HG02870 (cell line): ENCODE measurements around the gene PPFIA1.
"Not testable (repeated sequence)": the region's sequence is repeated elsewhere in the genome, so short reads cannot be mapped to it uniquely, and the experiment has no call there.

Experiments used
- ATAC-seq: cut with Tn5 transposase; IDR thresholded peaks from one replicate; pipeline ENCODE4 v1.9.1; 2021; ENCODE audit warnings: mild to moderate bottlenecking, moderate library complexity; ENCODE audit not compliant: unreplicated experiment

PPFIA1 gene

GRCh38 chr11:70322666-70323065 is 52.2 kb downstream of the PPFIA1 start:
- ATAC-seq = no peak

DNA sequence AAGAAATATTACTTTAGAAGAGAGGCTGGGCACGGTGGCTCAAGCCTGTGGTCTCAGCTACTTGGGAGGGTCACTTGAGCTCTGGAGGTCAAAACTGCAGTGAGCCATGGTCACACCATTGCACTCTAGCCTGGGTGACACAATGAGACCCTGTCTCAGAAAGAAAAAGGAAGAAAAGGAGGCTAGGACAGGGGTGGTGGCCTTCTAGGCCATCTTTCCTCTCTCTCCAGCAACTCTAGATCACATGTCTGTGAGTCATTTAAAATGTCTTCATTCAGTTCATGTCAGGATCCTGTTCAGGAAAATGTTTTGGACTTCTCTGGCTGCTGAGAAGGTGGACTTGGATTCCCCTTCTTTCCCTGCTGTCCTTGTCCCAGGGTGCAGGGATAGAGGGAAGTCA is 53.3 kb downstream of the PPFIA1 start:
- no peak for ATAC-seq

DNA sequence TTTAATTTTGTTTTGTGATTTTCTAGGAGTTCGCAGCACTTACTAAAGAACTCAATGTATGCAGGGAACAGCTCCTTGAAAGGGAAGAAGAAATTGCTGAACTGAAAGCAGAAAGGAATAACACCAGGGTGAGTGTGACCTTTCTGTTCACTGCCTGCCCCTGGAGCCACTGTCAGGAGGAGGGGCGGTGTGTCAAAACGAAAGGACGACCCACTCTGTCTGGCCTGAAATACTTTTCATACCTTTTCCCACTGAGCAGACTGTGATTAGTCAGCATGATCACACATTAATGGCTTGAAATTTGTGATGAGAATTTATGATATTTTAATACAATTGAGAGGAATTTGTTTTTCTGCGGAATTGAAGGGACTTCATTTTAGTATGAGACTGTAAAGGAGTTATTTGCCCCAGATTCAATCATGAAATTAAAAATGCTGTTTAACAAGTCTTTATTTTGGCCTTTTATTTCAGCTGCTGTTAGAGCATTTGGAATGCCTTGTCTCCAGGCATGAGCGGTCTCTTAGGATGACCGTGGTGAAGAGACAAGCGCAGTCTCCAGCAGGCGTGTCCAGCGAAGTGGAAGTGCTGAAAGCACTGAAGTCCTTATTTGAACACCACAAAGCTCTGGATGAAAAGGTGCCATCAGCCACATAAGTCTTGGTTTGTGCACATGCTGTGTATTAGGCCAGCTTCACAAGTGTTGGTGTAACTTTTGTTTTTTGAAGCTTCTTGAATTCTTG is 54.1 kb downstream of the PPFIA1 start:
- peak; percentile 75 for ATAC-seq

DNA sequence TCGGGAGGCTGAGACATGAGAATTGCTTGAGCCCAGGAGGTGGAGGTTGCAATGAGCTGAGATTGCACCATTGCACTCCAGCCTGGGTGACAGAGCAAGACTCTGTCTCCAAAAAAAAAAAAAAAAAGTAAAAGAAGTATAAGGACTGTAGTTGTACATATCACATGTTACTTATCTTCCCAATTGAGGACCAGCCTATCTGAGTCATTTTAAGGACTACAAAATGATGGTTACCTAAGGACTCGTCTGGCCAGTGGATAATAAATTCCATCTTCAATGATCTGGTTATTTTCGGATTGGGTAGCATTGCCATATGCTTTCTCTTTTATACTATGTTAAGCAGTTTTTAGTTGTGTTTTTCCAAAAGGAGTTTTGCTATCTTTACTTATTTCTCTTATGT is 55.3 kb downstream of the PPFIA1 start:
- ATAC-seq = no peak

DNA sequence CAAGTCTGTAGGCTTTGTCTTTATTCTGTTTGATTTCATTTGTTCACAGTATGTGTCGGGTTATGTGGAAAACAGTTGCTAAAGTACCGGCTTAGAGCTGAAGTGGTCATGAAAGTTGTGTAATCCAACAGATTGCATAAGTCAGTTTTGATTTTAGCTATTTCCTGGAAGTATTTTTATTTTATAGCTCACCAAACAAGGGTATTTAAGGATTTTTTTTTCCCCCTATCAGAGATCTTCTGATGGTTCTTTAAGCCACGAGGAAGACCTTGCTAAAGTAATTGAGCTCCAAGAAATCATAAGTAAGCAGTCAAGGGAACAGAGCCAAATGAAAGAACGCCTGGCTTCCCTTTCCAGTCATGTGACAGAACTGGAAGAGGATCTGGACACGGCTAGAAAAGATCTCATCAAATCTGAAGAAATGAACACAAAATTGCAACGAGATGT is 55.9 kb downstream of the PPFIA1 start:
- no peak for ATAC-seq

DNA sequence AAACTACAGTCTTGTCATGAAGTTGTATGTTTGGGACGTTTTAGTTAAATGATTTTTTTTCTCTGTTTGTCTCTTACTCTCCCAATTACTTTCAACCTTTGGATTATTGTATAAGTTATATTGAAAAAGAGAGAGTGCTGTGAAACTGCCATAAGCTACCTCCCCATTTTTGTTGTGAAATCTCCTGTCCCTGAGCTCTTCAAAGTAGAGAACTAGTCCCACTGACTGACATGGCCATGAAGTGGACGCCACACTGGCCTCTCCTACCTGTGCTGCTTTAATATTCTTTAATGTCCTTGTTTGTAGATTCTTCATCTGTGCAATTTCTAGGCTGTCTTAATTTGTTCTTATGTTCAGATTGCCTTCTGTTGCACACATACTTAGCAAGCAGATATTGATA is 56.3 kb downstream of the PPFIA1 start:
- no peak for ATAC-seq

DNA sequence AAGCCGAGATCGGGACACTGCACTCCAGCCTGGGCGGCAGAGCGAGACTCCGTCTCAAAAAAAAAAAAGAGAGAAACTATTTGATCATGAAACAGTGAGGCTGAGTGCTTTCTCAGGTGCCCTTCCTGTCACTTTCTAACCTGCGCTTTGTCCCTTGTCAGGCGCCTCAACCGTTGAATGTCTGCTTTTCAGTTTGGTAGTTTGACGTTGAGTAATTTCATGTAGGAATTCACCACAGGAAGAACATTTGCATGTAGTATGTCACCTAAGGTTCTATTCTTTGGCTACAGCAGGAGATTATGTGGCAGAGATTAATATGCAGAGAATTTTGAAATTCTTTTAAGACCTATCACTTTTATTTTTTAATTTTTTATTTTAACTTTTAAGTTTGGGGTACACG is 57.2 kb downstream of the PPFIA1 start:
- no peak for ATAC-seq

DNA sequence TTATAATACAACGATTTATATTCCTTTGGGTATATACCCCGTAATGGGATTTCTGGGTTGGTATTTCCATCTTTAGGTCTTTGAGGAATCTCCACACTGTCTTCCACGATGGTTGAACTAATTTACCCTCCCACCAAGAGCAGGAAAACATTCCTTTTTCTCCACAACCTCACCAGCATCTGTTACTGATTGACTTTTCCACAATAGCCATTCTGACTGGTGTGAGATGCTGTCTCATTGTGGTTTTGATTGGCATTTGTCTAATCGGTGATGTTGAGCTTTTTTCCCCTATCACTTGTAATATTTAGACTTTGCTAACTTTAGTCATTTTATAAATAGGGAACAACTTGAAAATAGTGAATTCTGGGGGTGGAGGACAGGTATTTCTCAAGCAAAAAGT is 58.1 kb downstream of the PPFIA1 start:
- no peak for ATAC-seq

DNA sequence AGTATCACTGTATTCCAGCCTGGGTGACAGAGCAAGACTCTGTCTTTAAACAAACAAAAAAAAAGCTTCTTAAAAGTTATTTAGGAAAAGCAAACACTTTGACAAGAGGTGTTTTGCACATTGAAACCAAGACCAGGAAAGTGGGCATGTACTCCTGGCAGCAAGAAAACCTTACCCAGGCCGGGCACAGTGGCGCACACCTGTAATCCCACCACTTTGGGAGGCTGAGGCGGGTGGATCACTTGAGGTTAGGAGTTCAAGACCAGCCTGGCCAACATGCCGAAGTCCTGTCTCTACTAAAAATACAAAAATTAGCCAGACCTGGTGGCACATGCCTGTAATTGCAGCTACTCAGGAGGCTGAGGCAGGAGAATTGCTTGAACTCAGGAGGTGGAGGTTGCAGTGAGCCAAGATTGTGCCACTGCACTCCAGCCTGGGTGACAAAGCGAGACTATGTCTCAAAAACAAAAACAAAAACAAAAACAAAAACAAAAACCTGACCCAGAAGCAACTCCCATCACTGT is 60.9 kb downstream of the PPFIA1 start:
- not testable (repeated sequence) for ATAC-seq

DNA sequence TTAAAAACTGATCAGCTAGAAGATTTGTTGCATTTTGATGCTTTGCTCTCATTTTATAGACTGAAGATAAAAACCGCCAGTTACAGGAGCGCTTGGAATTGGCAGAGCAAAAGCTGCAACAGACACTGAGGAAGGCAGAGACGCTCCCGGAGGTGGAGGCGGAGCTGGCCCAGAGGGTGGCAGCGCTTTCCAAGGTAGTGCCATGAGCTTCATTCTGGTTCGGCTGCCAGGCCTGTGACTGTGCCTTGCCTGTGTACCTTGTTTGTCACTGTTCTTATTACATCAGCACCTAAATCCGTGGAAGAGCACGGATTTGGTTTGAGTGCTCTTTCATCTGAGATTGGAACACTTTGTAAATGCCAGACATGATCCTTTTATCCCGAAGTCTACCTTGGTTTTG is 61.4 kb downstream of the PPFIA1 start:
- ATAC-seq = no peak

GRCh38 chr11:70332567-70332966 is 62.1 kb downstream of the PPFIA1 start:
- no peak for ATAC-seq

GRCh38 chr11:70333261-70333660 is 62.8 kb downstream of the PPFIA1 start:
- ATAC-seq = no peak

DNA sequence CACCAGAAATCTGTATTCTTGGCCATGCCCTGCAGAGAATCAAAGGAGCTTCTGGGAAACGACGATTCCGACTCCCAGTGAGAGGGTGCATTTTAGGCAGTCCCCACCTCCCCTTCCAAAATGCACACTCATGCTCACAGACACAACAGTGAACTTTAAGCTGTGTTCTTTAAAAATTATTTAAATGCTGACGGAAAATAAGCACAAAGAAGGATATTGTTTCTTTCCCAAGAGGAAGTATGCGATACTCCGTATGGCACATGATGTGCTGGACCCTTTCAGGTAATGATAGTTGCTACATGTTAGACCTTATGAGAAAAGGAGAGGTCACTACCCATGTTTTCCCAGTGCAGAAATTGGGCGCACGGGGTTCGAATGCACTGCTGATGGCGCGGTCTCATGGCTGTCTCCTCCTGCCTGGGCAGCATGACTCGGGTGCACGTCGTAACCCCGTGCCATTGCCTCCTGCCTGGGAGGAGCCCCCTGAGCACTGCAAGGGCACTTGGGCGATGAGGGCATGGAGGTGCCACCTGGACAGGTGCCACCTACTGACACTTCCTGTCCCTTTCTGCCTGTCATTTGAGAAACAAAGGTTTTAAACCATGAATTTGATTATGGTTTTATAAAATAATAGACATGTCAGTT is 64.0 kb downstream of the PPFIA1 start:
- ATAC-seq = no peak

DNA sequence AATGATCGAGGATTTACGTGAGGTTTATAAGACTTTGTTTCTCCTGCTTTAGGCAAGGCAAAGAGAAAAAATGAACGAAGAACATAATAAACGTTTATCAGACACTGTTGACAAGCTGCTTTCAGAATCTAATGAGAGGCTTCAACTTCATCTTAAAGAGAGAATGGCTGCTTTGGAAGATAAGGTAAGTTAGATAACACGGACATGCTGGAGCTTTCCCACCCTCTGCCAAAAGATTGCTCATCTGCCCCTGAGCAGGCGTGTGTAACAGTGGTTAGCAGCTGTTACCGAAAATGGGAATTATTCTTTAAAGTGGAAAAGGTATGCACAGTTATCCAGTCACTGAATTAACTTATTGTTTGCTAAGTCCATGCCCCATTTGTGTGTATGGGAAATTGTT is 65.0 kb downstream of the PPFIA1 start:
- no peak for ATAC-seq

DNA sequence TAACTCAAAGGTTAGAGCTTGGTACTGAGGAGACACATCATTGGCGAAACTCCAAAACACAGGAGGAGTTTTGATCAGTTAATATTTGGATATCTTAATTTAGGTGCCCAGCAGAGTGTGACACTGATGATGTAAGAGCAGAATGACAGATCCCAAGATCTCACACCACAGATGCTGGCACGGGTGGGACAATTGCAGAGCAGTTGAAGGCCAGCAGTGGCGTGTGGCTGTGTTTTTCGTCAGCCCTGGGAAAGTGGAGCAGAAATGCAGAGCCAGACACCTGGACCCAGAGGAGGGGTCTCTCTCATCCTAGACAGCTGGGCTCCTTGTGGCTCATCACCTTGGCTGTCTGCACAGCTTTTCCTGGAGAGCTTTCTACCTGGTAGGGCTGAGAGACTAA is 68.1 kb downstream of the PPFIA1 start:
- no peak for ATAC-seq

GRCh38 chr11:70339066-70339465 is 68.6 kb downstream of the PPFIA1 start:
- ATAC-seq = no peak

- ATAC-seq = no peak
Observed at GRCh38 chr11:70341881-70342429, 71.5 kb downstream of the PPFIA1 start.

GRCh38 chr11:70343636-70344035 is 73.1 kb downstream of the PPFIA1 start:
- ATAC-seq = no peak

DNA sequence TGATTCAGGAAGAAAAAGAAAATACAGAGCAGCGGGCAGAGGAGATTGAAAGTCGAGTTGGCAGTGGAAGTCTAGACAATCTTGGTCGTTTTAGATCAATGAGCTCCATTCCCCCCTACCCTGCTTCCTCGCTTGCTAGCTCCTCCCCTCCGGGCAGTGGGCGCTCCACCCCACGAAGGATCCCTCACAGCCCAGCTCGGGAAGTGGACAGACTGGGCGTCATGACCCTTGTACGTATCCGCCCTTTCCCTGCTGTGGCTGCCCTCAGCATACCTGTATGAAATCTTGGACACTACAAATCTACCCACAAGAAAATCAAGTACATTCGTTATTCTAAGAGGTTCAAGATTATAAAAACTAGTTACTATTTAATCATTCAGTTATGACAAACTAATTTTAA is 77.7 kb downstream of the PPFIA1 start:
- no peak for ATAC-seq

- no peak for ATAC-seq
Observed at GRCh38 chr11:70348608-70349007, 78.1 kb downstream of the PPFIA1 start.

DNA sequence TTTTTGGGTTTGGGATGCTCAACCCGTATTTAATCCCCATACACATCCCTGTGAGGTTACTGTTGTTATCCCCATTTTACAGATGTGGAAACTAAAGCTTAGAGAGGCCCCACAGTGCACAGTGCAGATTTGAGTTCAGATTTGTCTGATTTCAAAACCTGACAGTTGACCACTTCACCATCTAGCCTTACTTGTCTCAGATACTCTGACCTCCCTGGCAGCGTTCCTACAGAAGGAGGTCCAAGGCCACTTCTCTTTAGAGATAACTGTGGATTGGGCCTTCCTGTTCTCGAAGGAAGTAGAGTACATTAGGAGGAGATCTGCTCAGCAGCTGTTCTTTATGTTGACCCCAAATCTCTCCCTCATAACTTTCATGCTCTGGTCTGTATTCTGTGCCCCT is 81.2 kb downstream of the PPFIA1 start:
- no peak for ATAC-seq

DNA sequence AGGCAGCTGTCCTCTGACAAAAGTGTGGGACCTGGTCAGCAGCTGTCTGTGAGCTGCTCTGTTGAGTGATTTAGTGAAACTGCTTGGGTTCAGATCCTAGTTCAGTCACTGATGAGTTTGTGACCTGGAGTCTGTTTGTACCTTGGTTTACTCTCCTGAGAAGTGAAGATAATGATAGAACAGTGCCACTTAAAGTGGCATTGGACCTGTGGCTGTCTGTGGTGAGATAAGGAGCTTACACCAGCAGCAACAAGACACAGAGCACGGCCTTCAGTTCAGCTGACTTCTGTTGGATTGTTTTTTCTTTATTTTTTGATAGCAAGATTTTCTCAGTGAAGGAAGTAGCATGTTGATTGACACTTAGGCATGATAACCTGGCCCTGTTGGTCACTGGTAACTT is 81.6 kb downstream of the PPFIA1 start:
- ATAC-seq = no peak
